Measurements from ENCODE around the gene CTNNA3. TPM values are rescaled to one million over a fixed set of nuclear protein-coding genes. Genes with fewer than 3 reads are reported as not detected.

CTNNA3 gene
- total and polyA plus RNA-seq, 3 donors from 2014 or later = 17.8 to 19.4 (median 18.3) TPM

DNA sequence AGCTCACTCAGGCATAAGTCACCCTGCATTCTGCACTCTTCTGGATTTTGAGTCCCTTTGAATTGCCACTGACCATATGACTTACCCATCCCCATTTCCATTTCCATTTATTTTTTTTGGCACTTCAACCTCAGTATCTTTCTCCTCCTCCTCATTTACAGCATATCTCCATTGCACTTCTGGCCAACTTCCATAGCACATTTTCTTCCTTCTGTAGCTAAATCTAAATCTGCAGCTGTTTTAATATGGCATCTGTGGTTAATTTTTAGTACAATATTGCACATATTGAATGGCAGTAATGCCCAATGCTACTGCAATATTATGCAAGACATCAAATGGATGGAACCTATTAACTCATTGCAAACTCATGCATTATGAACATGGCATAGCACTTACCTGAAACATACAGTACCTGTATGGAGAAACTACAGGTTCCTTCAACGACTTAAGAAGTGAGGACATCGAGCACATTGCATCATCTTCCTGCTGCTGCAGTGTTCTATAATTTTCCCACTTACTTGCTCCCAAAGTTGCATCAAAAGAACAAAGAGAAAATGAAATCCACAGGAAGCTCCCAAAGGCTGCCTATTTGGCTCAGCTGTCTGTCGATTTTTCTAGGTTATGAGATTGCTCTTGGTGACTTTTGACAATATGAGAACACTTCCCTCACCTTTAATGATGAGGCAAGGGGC is 714.5 kb downstream of the CTNNA3 start:
- no peak overlapping the region for H3K27ac ChIP-seq
- H3K4me1 ChIP-seq = peaks cover 4% of the 10 kb centered on the region
- no peaks in the 10 kb centered on the region for H3K36me3 ChIP-seq (ENCODE audit: low read depth, missing control alignments)
- no peaks in the 10 kb centered on the region for H3K9me3 ChIP-seq
- no peak for DNase-seq
- no peaks in the 10 kb centered on the region for H3K27me3 ChIP-seq
- TF ChIP-seq POLR2A (IDR thresholded peaks at IDR 0.05) = no peak
- TF ChIP-seq, protein P1, sequence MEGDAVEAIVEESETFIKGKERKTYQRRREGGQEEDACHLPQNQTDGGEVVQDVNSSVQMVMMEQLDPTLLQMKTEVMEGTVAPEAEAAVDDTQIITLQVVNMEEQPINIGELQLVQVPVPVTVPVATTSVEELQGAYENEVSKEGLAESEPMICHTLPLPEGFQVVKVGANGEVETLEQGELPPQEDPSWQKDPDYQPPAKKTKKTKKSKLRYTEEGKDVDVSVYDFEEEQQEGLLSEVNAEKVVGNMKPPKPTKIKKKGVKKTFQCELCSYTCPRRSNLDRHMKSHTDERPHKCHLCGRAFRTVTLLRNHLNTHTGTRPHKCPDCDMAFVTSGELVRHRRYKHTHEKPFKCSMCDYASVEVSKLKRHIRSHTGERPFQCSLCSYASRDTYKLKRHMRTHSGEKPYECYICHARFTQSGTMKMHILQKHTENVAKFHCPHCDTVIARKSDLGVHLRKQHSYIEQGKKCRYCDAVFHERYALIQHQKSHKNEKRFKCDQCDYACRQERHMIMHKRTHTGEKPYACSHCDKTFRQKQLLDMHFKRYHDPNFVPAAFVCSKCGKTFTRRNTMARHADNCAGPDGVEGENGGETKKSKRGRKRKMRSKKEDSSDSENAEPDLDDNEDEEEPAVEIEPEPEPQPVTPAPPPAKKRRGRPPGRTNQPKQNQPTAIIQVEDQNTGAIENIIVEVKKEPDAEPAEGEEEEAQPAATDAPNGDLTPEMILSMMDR (IDR thresholded peaks at IDR 0.05) = no peak
- H3K4me3 ChIP-seq = no peak overlapping the region
- WGBS, 2 donors = 74 to 86% methylated on average over 3 of the region's 3 CpGs
- intact Hi-C loops (cut with DNase I; ENCODE audit: low total_unique reads) = no loop called here

DNA sequence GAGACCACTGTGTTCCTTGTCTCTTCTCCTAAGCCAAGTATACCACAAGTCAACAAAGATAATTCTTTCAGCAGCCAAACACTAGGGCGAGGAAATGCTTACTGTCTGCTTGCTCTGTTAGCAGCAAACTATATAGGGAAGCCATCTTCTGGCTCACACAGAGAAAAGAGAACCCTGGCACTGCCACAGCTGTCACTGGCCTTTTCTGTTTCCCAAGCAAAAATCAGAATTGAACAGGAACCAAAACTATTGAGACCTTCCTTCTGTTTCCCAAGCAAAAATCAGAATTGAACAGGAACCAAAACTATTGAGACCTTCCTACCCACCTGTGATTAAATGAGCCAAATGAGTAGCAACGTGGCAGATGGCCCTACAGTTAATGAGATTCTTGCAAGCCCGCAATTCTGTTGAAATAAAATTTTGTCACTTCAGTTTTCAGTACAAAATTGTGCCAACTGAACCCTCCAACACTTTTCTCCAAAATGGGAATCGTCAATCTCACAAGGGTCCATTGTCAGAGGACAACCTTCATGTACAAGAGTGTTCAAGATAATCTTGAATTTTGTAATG is 715.7 kb downstream of the CTNNA3 start:
- no peaks in the 10 kb centered on the region for H3K9me3 ChIP-seq
- H3K4me1 ChIP-seq = peaks cover 4% of the 10 kb centered on the region
- intact Hi-C loops (cut with DNase I; ENCODE audit: low total_unique reads) = no loop called here
- WGBS, 2 donors = 72 to 83% methylated on average over 4 of the region's 4 CpGs
- no peak overlapping the region for H3K27ac ChIP-seq
- H3K4me3 ChIP-seq = no peak overlapping the region
- H3K27me3 ChIP-seq = no peaks in the 10 kb centered on the region
- DNase-seq = no peak
- no peak for TF ChIP-seq POLR2A (IDR thresholded peaks at IDR 0.05)
- TF ChIP-seq, protein P1 (IDR thresholded peaks at IDR 0.05) = no peak
- no peaks in the 10 kb centered on the region for H3K36me3 ChIP-seq (ENCODE audit: low read depth, missing control alignments)

DNA sequence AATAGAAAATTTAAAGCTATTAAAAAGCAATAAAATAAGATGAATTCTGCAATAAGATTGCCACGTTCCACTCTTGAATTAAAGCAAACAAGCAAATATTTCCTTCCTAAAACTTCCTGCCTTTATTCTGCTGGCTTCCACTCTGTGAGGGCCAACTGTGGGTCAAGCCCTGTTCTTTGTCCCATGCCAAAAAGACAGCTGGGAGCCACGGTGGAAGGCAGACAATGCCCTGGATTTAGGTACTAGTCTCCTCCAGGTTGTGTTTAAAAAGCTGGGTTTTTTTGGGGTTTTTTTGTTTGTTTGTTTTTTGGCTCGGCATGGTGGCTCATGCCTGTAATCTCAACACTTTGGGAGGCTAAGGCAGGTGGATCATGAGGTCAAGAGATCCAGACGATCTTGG is 731.0 kb downstream of the CTNNA3 start:
- no peaks in the 10 kb centered on the region for H3K4me1 ChIP-seq
- DNase-seq = peak; percentile 36
- TF ChIP-seq, protein P1 (IDR thresholded peaks at IDR 0.05) = no peak
- TF ChIP-seq POLR2A (IDR thresholded peaks at IDR 0.05) = no peak
- H3K9me3 ChIP-seq = no peaks in the 10 kb centered on the region
- no peaks in the 10 kb centered on the region for H3K27me3 ChIP-seq
- WGBS, 2 donors = 42 to 45% methylated on average over 4 of the region's 4 CpGs
- intact Hi-C loops (cut with DNase I; ENCODE audit: low total_unique reads) = no loop called here
- H3K36me3 ChIP-seq (ENCODE audit: low read depth, missing control alignments) = no peaks in the 10 kb centered on the region
- peak overlapping the region in 1 of 2 donors; percentile 47 for H3K27ac ChIP-seq
- no peak overlapping the region for H3K4me3 ChIP-seq

DNA sequence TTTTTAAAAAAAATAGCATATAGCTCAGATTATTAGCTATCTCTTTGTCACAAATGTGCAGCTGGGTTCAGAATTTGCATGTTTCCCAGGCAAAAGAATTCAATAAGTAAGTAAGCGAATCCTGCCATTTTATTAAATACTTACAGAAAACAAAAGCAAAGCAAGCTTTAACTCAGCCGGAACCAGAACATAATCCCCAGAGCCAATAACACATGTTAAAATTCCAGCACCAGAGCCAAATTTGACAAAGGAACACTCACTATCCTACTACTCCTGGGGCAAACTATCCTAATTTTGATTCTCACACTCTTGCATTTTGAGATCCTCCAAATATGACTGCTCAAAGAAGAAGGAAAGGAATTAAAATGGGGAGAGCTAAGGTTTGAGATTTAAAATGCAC is 737.5 kb downstream of the CTNNA3 start:
- Histone ChIP-seq H3K27me3 (no peaks in the 10 kb centered on the region), H3K27ac (peak overlapping the region; percentile 1 to 32), H3K4me1 (no peaks in the 10 kb centered on the region), H3K36me3 (ENCODE audit: low read depth, missing control alignments) (no peaks in the 10 kb centered on the region), H3K4me3 (no peak overlapping the region), H3K9me3 (no peaks in the 10 kb centered on the region)
- intact Hi-C loops (cut with DNase I; ENCODE audit: low total_unique reads) = no loop called here
- no peak for DNase-seq
- 50 to 56% methylated on average over 2 of the region's 2 CpGs for WGBS, 2 donors
- TF ChIP-seq, protein P1 (IDR thresholded peaks at IDR 0.05) = no peak
- no peak for TF ChIP-seq POLR2A (IDR thresholded peaks at IDR 0.05)

DNA sequence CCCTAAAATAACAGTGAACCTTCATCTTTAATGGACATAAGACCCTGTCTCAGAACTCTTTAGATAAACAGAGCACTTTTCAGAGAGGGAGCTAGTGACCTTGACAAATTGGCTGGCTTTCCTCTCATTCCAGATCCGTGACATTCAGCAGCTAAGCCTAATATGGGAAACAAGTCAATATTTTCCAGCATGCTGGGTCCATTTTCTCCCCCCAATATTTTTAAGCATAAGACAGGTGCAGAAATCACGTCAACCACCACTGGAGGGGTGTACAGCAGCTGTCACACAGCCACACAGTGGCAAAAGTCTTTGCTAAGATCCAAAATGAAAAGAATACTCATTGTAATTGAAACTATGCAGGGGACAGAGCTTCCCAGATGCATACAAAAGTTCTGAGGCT is 744.1 kb downstream of the CTNNA3 start:
- intact Hi-C loops (cut with DNase I; ENCODE audit: low total_unique reads) = no loop called here
- WGBS, 2 donors = 38 to 42% methylated on average over 2 of the region's 2 CpGs
- Histone ChIP-seq H3K27ac (no peak overlapping the region), H3K27me3 (no peaks in the 10 kb centered on the region), H3K4me1 (no peaks in the 10 kb centered on the region), H3K4me3 (no peak overlapping the region), H3K36me3 (ENCODE audit: low read depth, missing control alignments) (no peaks in the 10 kb centered on the region), H3K9me3 (no peaks in the 10 kb centered on the region)
- TF ChIP-seq, protein P1 (IDR thresholded peaks at IDR 0.05) = no peak
- no peak for TF ChIP-seq POLR2A (IDR thresholded peaks at IDR 0.05)
- DNase-seq = no peak

All from testis (tissue), 3 donors.